Measurements from ENCODE around the gene POU2F1. TPM values are rescaled to one million over a fixed set of nuclear protein-coding genes. Genes with fewer than 3 reads are reported as not detected.

Gene POU2F1
- total RNA-seq, 1 experiment from 2014 or later: 24.5 TPM

DNA sequence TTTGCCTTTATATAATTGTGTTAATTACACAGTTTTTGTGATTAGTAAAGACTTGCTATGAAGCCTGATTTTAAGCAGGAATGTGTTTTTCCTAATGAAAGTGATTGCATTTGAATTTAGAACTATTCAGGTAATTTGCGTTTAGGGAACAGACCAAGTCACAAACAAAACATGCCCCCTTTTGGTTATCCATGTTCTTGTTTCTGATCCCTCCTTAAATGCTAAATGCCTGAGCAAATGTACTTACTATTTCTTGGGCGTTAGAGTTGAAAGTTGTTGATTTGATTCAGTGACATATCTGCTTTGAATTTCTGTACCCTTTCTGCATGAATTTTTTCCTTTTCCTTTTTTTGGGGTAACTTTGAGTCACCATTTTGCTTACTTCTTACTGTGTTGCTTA is 5.2 kb downstream of the POU2F1 start:
- TF ChIP-seq EZH2phosphoT487 (IDR thresholded peaks at IDR 0.05; ENCODE audit: borderline replicate concordance) (no peak), CEBPB (IDR thresholded peaks at IDR 0.05; ENCODE audit: low read depth) (no peak), CBX3 (IDR thresholded peaks at IDR 0.05; ENCODE audit: low read depth) (no peak), SP1 (IDR thresholded peaks at IDR 0.05; ENCODE audit: low read depth) (no peak), YY1 (IDR thresholded peaks at IDR 0.05; ENCODE audit: extremely low read depth, insufficient replicate concordance, low read depth, low read length) (no peak), ELF1 (IDR thresholded peaks at IDR 0.05; ENCODE audit: borderline replicate concordance, low read depth) (no peak), SRF (IDR thresholded peaks at IDR 0.05; ENCODE audit: low read depth) (no peak)
- TF ChIP-seq, protein P1, sequence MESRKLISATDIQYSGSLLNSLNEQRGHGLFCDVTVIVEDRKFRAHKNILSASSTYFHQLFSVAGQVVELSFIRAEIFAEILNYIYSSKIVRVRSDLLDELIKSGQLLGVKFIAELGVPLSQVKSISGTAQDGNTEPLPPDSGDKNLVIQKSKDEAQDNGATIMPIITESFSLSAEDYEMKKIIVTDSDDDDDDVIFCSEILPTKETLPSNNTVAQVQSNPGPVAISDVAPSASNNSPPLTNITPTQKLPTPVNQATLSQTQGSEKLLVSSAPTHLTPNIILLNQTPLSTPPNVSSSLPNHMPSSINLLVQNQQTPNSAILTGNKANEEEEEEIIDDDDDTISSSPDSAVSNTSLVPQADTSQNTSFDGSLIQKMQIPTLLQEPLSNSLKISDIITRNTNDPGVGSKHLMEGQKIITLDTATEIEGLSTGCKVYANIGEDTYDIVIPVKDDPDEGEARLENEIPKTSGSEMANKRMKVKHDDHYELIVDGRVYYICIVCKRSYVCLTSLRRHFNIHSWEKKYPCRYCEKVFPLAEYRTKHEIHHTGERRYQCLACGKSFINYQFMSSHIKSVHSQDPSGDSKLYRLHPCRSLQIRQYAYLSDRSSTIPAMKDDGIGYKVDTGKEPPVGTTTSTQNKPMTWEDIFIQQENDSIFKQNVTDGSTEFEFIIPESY (IDR thresholded peaks at IDR 0.05; ENCODE audit: extremely low read depth, insufficient replicate concordance, low read length): no peak
- TF ChIP-seq, protein P2, sequence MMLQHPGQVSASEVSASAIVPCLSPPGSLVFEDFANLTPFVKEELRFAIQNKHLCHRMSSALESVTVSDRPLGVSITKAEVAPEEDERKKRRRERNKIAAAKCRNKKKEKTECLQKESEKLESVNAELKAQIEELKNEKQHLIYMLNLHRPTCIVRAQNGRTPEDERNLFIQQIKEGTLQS (IDR thresholded peaks at IDR 0.05): no peak
- ChIA-PET RAD21 (ENCODE audit: low non-redundant PET in 1 of 2, low total read pairs in 2 of 2, uncharacterized antibody in 2 of 2, unreplicated experiment in 2 of 2) (no interaction called here), POLR2A (no interaction called here), CTCF (no interaction called here)
- Histone ChIP-seq H3K79me2 (ENCODE audit: insufficient read depth, low read length) (peaks cover 94% of the 10 kb centered on the region), H3K4me1 (ENCODE audit: control insufficient read depth in 1 of 2, insufficient read depth in 2 of 2, low read length in 2 of 2) (peaks cover 9 to 41% of the 10 kb centered on the region in 2 experiments), H3K9me2 (ENCODE audit: insufficient read depth) (no peaks in the 10 kb centered on the region), H3K9ac (ENCODE audit: low read length) (no peak overlapping the region), H3K4me2 (ENCODE audit: low read length) (no peak overlapping the region), H2AFZ (ENCODE audit: low read depth, low read length, poor library complexity, severe bottlenecking) (no peak overlapping the region), H3K27me3 (ENCODE audit: insufficient read depth, low read length) (no peaks in the 10 kb centered on the region), H4K20me1 (ENCODE audit: insufficient read depth) (no peaks in the 10 kb centered on the region), H3K9me3 (ENCODE audit: control insufficient read depth in 1 of 2, insufficient read depth in 1 of 2, low read depth in 1 of 2, low read length in 2 of 2) (no peaks in the 10 kb centered on the region), H3K27ac (ENCODE audit: low read depth, low read length) (no peak overlapping the region), H3K4me3 (replicated peaks in 1 of 2; ENCODE audit: low read depth in 1 of 2, low read length in 2 of 2) (no peak overlapping the region), H3K36me3 (ENCODE audit: control insufficient read depth in 1 of 2, insufficient read depth in 2 of 2, low read length in 2 of 2) (no peaks in the 10 kb centered on the region)
- ATAC-seq (no peak), DNase-seq (ENCODE audit: low read depth, low spot score) (no peak)
- no TSS peak for BruUV-seq (replicated peaks)
- intact Hi-C loops (cut with micrococcal nuclease): no loop called here

All from HCT116 (cell line).